Activated CD8-positive, alpha-beta T cell treated with anti-CD3 and anti-CD28 coated beads, Interleukin-2, amount 10 ng/mL, durations not matched to agents 7 days and 5 days (primary cell): ENCODE data around the gene WDR17. TPM values are rescaled to one million over a fixed set of nuclear protein-coding genes. Genes with fewer than 3 reads are reported as not detected.

ENCODE experiments used
- ATAC-seq: fragments of 150-1000 bp; cut with Tn5 transposase; one replicate; pipeline ENCODE4 v1.10.0; 2021; ENCODE audit warnings: moderate library complexity
- CTCF ChIA-PET: fragments of 350-600 bp; sonication (Branson Sonifier 250); formaldehyde crosslinking; loops from one replicate; lab custom pipeline; 2021; ENCODE audit warnings: antibody characterized with exemption; lab: Charles Lee
- POLR2A ChIA-PET: fragments of 350-600 bp; sonication (Branson Sonifier 250); formaldehyde crosslinking; loops from one replicate; lab custom pipeline; 2021; ENCODE audit warnings: antibody characterized with exemption; lab: Charles Lee
- DNase-seq: peaks from one replicate; pipeline ENCODE4 v3.0.0-alpha.2; 2020
- H3K27ac Mint-ChIP-seq: one replicate; pipeline ENCODE4 v1.8.0; 2021; ENCODE audit warnings: mild to moderate bottlenecking, mixed read lengths
- H3K27me3 Mint-ChIP-seq: one replicate; pipeline ENCODE4 v1.8.0; 2021; ENCODE audit warnings: low read depth, mixed read lengths
- H3K36me3 Mint-ChIP-seq: one replicate; pipeline ENCODE4 v1.8.0; 2021; ENCODE audit warnings: low read depth, mixed read lengths
- H3K4me1 Mint-ChIP-seq: one replicate; pipeline ENCODE4 v1.8.0; 2021; ENCODE audit warnings: low read depth, mixed read lengths
- H3K4me3 Mint-ChIP-seq: one replicate; pipeline ENCODE4 v1.8.0; 2021; ENCODE audit warnings: mild to moderate bottlenecking, mixed read lengths
- H3K9me3 Mint-ChIP-seq: one replicate; pipeline ENCODE4 v1.8.0; 2022; ENCODE audit warnings: mixed read lengths; ENCODE audit not compliant: insufficient read depth
- total RNA-seq, 2 experiments: library from RNA; stranded (reverse); gene quantifications; one replicate each; pipeline ENCODE4 v1.2.3, GENCODE V29; 2021

WDR17 gene
- under 1 TPM; 0.34 to 0.37 TPM for total RNA-seq

- H3K27ac Mint-ChIP-seq = no peak within 1 kb of the TSS
- peaks cover 15% of the 10 kb centered on the region for H3K27me3 Mint-ChIP-seq
- H3K36me3 Mint-ChIP-seq = no peaks in the 10 kb centered on the region
- ChIA-PET CTCF (interaction anchor here (0.8 kb wide), 1 partner anchor 118 kb away, joined by 3 read pairs; no protein-coding TSS in a partner anchor), POLR2A (no interaction called here)
- DNase-seq (peak; percentile 81), ATAC-seq (peak; percentile 99)
- H3K9me3 Mint-ChIP-seq = no peaks in the 10 kb centered on the region
- H3K4me1 Mint-ChIP-seq = peaks cover 9% of the 10 kb centered on the region
- H3K4me3 Mint-ChIP-seq = peak within 1 kb of the TSS; percentile 77
Measured at GRCh38 chr4:176065435-176066291, at the start of gene WDR17. TSS of gene WDR17 (plus strand) at chr4:176065841. CDS start at chr4:176111581, 45,740 bp downstream.

GRCh38 chr4:176016601-176017000 lies 49.0 kb upstream of the WDR17 start:
- Mint-ChIP-seq H3K9me3 (no peaks in the 10 kb centered on the region), H3K27ac (no peak overlapping the region), H3K4me1 (peaks cover 4% of the 10 kb centered on the region), H3K4me3 (no peak overlapping the region), H3K27me3 (no peaks in the 10 kb centered on the region), H3K36me3 (no peaks in the 10 kb centered on the region)
- DNase-seq (no peak), ATAC-seq (no peak)
- POLR2A ChIA-PET = no interaction called here
- CTCF ChIA-PET = no interaction called here

GRCh38 chr4:176020481-176021085 lies 45.1 kb upstream of the WDR17 start:
- DNase-seq = no peak
- ChIA-PET POLR2A (no interaction called here), CTCF (no interaction called here)
- Mint-ChIP-seq H3K36me3 (no peaks in the 10 kb centered on the region), H3K4me3 (no peak overlapping the region), H3K9me3 (no peaks in the 10 kb centered on the region), H3K4me1 (no peaks in the 10 kb centered on the region), H3K27me3 (no peaks in the 10 kb centered on the region), H3K27ac (no peak overlapping the region)
- no peak for ATAC-seq

- Mint-ChIP-seq H3K36me3 (no peaks in the 10 kb centered on the region), H3K9me3 (no peaks in the 10 kb centered on the region), H3K27me3 (no peaks in the 10 kb centered on the region), H3K4me3 (no peak overlapping the region), H3K4me1 (no peaks in the 10 kb centered on the region), H3K27ac (no peak overlapping the region)
- CTCF ChIA-PET = no interaction called here
- no peak for ATAC-seq
- POLR2A ChIA-PET = no interaction called here
- no peak for DNase-seq
Measured at GRCh38 chr4:176030391-176030790, 35.2 kb upstream of the WDR17 start.

- no peak overlapping the region for H3K4me3 Mint-ChIP-seq
- ChIA-PET POLR2A (no interaction called here), CTCF (no interaction called here)
- no peak overlapping the region for H3K27ac Mint-ChIP-seq
- H3K27me3 Mint-ChIP-seq = no peaks in the 10 kb centered on the region
- H3K4me1 Mint-ChIP-seq = no peaks in the 10 kb centered on the region
- ATAC-seq (no peak), DNase-seq (no peak)
- H3K36me3 Mint-ChIP-seq = no peaks in the 10 kb centered on the region
- H3K9me3 Mint-ChIP-seq = no peaks in the 10 kb centered on the region
Measured at GRCh38 chr4:176031922-176032321, 33.7 kb upstream of the WDR17 start.

GRCh38 chr4:176032454-176032853 lies 33.2 kb upstream of the WDR17 start:
- Mint-ChIP-seq H3K9me3 (no peaks in the 10 kb centered on the region), H3K4me1 (no peaks in the 10 kb centered on the region), H3K27me3 (no peaks in the 10 kb centered on the region), H3K27ac (no peak overlapping the region), H3K4me3 (no peak overlapping the region), H3K36me3 (no peaks in the 10 kb centered on the region)
- no peak for ATAC-seq
- ChIA-PET POLR2A (no interaction called here), CTCF (no interaction called here)
- no peak for DNase-seq

- POLR2A ChIA-PET = no interaction called here
- DNase-seq = no peak
- H3K9me3 Mint-ChIP-seq = no peaks in the 10 kb centered on the region
- no peak overlapping the region for H3K27ac Mint-ChIP-seq
- no peak overlapping the region for H3K4me3 Mint-ChIP-seq
- CTCF ChIA-PET = no interaction called here
- ATAC-seq = no peak
- peaks cover 3% of the 10 kb centered on the region for H3K27me3 Mint-ChIP-seq
- no peaks in the 10 kb centered on the region for H3K36me3 Mint-ChIP-seq
- no peaks in the 10 kb centered on the region for H3K4me1 Mint-ChIP-seq
Measured at GRCh38 chr4:176034499-176034898, 31.1 kb upstream of the WDR17 start.

GRCh38 chr4:176034936-176035335 lies 30.7 kb upstream of the WDR17 start:
- DNase-seq = no peak
- POLR2A ChIA-PET = no interaction called here
- ATAC-seq = no peak
- CTCF ChIA-PET = no interaction called here
- Mint-ChIP-seq H3K27ac (no peak overlapping the region), H3K36me3 (no peaks in the 10 kb centered on the region), H3K9me3 (no peaks in the 10 kb centered on the region), H3K4me1 (no peaks in the 10 kb centered on the region), H3K4me3 (no peak overlapping the region), H3K27me3 (peaks cover 3% of the 10 kb centered on the region)

- Mint-ChIP-seq H3K9me3 (no peaks in the 10 kb centered on the region), H3K4me3 (no peak overlapping the region), H3K4me1 (no peaks in the 10 kb centered on the region), H3K27me3 (peaks cover 3% of the 10 kb centered on the region), H3K27ac (no peak overlapping the region), H3K36me3 (no peaks in the 10 kb centered on the region)
- CTCF ChIA-PET = no interaction called here
- POLR2A ChIA-PET = no interaction called here
- ATAC-seq (no peak), DNase-seq (no peak)
Measured at GRCh38 chr4:176036585-176037205, 28.9 kb upstream of the WDR17 start.

GRCh38 chr4:176038789-176039188 lies 26.9 kb upstream of the WDR17 start:
- Mint-ChIP-seq H3K27me3 (peaks cover 3% of the 10 kb centered on the region), H3K36me3 (no peaks in the 10 kb centered on the region), H3K9me3 (no peaks in the 10 kb centered on the region), H3K4me3 (no peak overlapping the region), H3K4me1 (no peaks in the 10 kb centered on the region), H3K27ac (no peak overlapping the region)
- ATAC-seq (no peak), DNase-seq (no peak)
- POLR2A ChIA-PET = no interaction called here
- CTCF ChIA-PET = no interaction called here

- DNase-seq (no peak), ATAC-seq (no peak)
- peaks cover 3% of the 10 kb centered on the region for H3K27me3 Mint-ChIP-seq
- H3K27ac Mint-ChIP-seq = no peak overlapping the region
- H3K4me3 Mint-ChIP-seq = no peak overlapping the region
- CTCF ChIA-PET = no interaction called here
- POLR2A ChIA-PET = no interaction called here
- H3K36me3 Mint-ChIP-seq = no peaks in the 10 kb centered on the region
- no peaks in the 10 kb centered on the region for H3K4me1 Mint-ChIP-seq
- H3K9me3 Mint-ChIP-seq = no peaks in the 10 kb centered on the region
Measured at GRCh38 chr4:176042195-176042594, 23.4 kb upstream of the WDR17 start.
